Loucy (cell line): ENCODE results near the gene SHISAL1.

Source experiments
- H2AFZ ChIP-seq: fragments of 200-600 bp; sonication (generic); 2 replicates; pipeline ENCODE4 v1.6.0; 2016; ENCODE audit warnings: antibody characterized with exemption, mild to moderate bottlenecking, low read length, moderate library complexity
- H3F3A ChIP-seq: fragments of 200-600 bp; 2 replicates; pipeline ENCODE4 v1.6.0; 2016; ENCODE audit warnings: antibody characterized with exemption, low read depth, mild to moderate bottlenecking
- H3K27me3 ChIP-seq: fragments of 200-600 bp; sonication (generic); 2 replicates; pipeline ENCODE4 v1.6.1; 2014; ENCODE audit warnings: low read length, mild to moderate bottlenecking; ENCODE audit not compliant: insufficient read depth, poor library complexity, severe bottlenecking
- H3K36me3 ChIP-seq: fragments of 200-600 bp; sonication (generic); 2 replicates; pipeline ENCODE4 v1.6.1; 2016; ENCODE audit warnings: low read length; ENCODE audit not compliant: insufficient read depth
- H3K4me1 ChIP-seq: fragments of 200-600 bp; sonication (generic); 2 replicates; pipeline ENCODE4 v1.5.1; 2014; ENCODE audit warnings: low read length, mild to moderate bottlenecking; ENCODE audit not compliant: insufficient read depth, poor library complexity, severe bottlenecking
- H3K4me2 ChIP-seq: fragments of 200-600 bp; sonication (generic); 2 replicates; pipeline ENCODE4 v1.6.0; 2014; ENCODE audit warnings: antibody characterized with exemption, low read length, low read depth, mild to moderate bottlenecking; ENCODE audit not compliant: poor library complexity, severe bottlenecking
- H3K4me3 ChIP-seq: fragments of 200-600 bp; sonication (generic); 2 replicates; pipeline ENCODE4 v1.5.1; 2014; ENCODE audit warnings: low read length, mild to moderate bottlenecking, mixed read lengths; ENCODE audit not compliant: poor library complexity, severe bottlenecking
- H3K79me2 ChIP-seq: fragments of 200-600 bp; sonication (generic); 2 replicates; pipeline ENCODE4 v1.6.1; 2014; ENCODE audit warnings: low read length; ENCODE audit not compliant: insufficient read depth
- H3K9ac ChIP-seq: fragments of 200-600 bp; sonication (generic); 2 replicates; pipeline ENCODE4 v1.6.0; 2014; ENCODE audit warnings: mild to moderate bottlenecking, low read depth, low read length, moderate library complexity; ENCODE audit not compliant: poor library complexity, severe bottlenecking
- H3K9me2 ChIP-seq: fragments of 200-600 bp; sonication (generic); replicated peaks from 2 replicates; pipeline ENCODE4 v1.6.1; 2016; ENCODE audit warnings: low read depth, low read length, mixed read lengths
- H3K9me3 ChIP-seq: fragments of 200-600 bp; sonication (generic); 2 replicates; pipeline ENCODE4 v1.6.1; 2014; ENCODE audit warnings: mild to moderate bottlenecking, antibody characterized with exemption, low read length, low read depth; ENCODE audit not compliant: insufficient read depth
- H4K20me1 ChIP-seq: fragments of 200-600 bp; sonication (generic); 2 replicates; pipeline ENCODE4 v1.6.0; 2014; ENCODE audit warnings: antibody characterized with exemption, low read length, mild to moderate bottlenecking; ENCODE audit not compliant: insufficient read depth, poor library complexity, severe bottlenecking
- EZH2phosphoT487 ChIP-seq: fragments of 200-600 bp; IDR thresholded peaks from 2 replicates; pipeline ENCODE4 v1.6.1; 2018; ENCODE audit warnings: antibody characterized with exemption, mild to moderate bottlenecking, moderate library complexity, borderline replicate concordance
- TF ChIP-seq, protein P1 (sequence below): fragments of 200-600 bp; sonication (generic); conservative IDR thresholded peaks from 2 replicates; pipeline ENCODE4 v1.5.1; 2014; ENCODE audit warnings: mild to moderate bottlenecking, antibody characterized with exemption, low read length

The SHISAL1 gene

DNA sequence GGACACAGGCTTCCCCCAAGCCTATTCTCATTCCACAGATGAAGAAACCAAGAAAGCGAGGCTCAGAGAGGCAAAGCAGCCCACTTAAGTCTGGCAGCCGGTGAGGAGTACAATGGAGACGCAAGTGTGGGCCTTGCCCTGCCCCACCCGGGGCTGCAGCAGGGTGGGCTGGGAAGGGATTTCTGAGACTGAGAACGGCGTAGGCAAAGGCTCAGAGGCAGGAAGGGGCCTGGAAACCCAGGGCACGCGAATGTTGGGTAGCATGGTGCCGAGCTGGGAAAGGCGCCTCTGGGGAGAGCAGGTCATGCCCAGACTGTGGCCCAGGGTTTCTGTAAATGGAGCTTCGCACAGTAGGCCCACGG is 47.5 kb upstream of the SHISAL1 start:
- H3K9me2 ChIP-seq, result no peaks in the 10 kb centered on the region
- no peaks in the 10 kb centered on the region for H3K27me3 ChIP-seq
- TF ChIP-seq, protein P1, sequence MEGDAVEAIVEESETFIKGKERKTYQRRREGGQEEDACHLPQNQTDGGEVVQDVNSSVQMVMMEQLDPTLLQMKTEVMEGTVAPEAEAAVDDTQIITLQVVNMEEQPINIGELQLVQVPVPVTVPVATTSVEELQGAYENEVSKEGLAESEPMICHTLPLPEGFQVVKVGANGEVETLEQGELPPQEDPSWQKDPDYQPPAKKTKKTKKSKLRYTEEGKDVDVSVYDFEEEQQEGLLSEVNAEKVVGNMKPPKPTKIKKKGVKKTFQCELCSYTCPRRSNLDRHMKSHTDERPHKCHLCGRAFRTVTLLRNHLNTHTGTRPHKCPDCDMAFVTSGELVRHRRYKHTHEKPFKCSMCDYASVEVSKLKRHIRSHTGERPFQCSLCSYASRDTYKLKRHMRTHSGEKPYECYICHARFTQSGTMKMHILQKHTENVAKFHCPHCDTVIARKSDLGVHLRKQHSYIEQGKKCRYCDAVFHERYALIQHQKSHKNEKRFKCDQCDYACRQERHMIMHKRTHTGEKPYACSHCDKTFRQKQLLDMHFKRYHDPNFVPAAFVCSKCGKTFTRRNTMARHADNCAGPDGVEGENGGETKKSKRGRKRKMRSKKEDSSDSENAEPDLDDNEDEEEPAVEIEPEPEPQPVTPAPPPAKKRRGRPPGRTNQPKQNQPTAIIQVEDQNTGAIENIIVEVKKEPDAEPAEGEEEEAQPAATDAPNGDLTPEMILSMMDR, result no peak
- TF ChIP-seq EZH2phosphoT487, result no peak
- H3K9ac ChIP-seq, result no peak overlapping the region
- no peaks in the 10 kb centered on the region for H3K36me3 ChIP-seq
- no peak overlapping the region for H3K4me3 ChIP-seq
- H3K9me3 ChIP-seq, result no peaks in the 10 kb centered on the region
- no peak overlapping the region for H2AFZ ChIP-seq
- H3K4me2 ChIP-seq, result no peak overlapping the region
- no peaks in the 10 kb centered on the region for H3F3A ChIP-seq
- H3K79me2 ChIP-seq, result no peaks in the 10 kb centered on the region
- peaks cover 7% of the 10 kb centered on the region for H3K4me1 ChIP-seq
- H4K20me1 ChIP-seq, result no peaks in the 10 kb centered on the region

GRCh38 chr22:44359496-44360110 is 46.9 kb upstream of the SHISAL1 start:
- no peaks in the 10 kb centered on the region for H3K9me2 ChIP-seq
- peaks cover 7% of the 10 kb centered on the region for H3K4me1 ChIP-seq
- no peak overlapping the region for H2AFZ ChIP-seq
- no peak overlapping the region for H3K9ac ChIP-seq
- H3K4me2 ChIP-seq, result no peak overlapping the region
- H3K9me3 ChIP-seq, result no peaks in the 10 kb centered on the region
- H4K20me1 ChIP-seq, result no peaks in the 10 kb centered on the region
- no peaks in the 10 kb centered on the region for H3K79me2 ChIP-seq
- H3F3A ChIP-seq, result no peaks in the 10 kb centered on the region
- no peak for TF ChIP-seq EZH2phosphoT487
- TF ChIP-seq, protein P1, result no peak
- no peak overlapping the region for H3K4me3 ChIP-seq
- no peaks in the 10 kb centered on the region for H3K36me3 ChIP-seq
- H3K27me3 ChIP-seq, result no peaks in the 10 kb centered on the region

DNA sequence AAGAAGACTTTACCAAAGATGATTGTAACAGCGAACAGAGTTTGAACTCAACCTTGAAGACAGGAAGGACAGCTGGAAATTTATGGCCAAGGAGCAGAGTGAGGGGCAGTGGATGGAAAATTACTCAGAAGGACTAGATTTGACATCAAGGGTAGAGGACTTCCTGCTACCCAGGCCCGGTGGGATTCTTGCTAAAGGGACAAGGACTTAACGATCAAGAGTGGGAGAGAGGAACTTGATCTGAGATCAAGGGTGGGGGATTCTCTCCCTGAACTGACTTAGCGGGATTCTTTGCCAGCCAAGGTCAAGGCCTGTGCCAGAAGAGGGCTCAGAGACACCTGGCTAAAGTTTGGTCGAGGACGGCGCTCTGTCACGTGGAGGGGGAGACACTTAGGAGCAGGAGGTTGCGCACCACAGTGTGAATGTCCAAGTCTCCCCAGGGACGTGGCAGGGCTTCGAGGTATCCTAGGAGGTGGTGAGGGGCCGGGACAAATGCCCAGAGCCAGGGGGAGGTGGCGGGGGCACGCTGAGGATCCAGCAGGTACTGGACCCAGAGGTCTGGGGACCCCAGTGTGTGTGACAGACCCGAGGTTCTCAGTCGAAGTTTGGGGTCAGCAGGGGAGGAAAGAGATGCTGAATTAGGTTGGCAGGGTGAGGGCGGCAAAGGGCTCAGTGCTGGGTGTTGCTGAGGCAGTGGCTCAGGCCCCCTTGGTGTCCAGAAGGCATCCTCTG is 46.1 kb upstream of the SHISAL1 start:
- no peak for TF ChIP-seq EZH2phosphoT487
- TF ChIP-seq, protein P1, result no peak
- H3K9me2 ChIP-seq, result no peaks in the 10 kb centered on the region
- no peaks in the 10 kb centered on the region for H4K20me1 ChIP-seq
- H2AFZ ChIP-seq, result no peak overlapping the region
- H3K4me1 ChIP-seq, result peaks cover 7% of the 10 kb centered on the region
- H3K9me3 ChIP-seq, result no peaks in the 10 kb centered on the region
- H3F3A ChIP-seq, result no peaks in the 10 kb centered on the region
- no peak overlapping the region for H3K9ac ChIP-seq
- no peaks in the 10 kb centered on the region for H3K36me3 ChIP-seq
- H3K4me3 ChIP-seq, result no peak overlapping the region
- H3K27me3 ChIP-seq, result no peaks in the 10 kb centered on the region
- no peak overlapping the region for H3K4me2 ChIP-seq
- no peaks in the 10 kb centered on the region for H3K79me2 ChIP-seq
